Keratinocyte (primary cell): Measurements from ENCODE around the gene OR51F1. TPM values are rescaled to one million over a fixed set of nuclear protein-coding genes. Genes with fewer than 3 reads are reported as not detected.

Source experiments
- DNase-seq: peaks from one replicate; pipeline ENCODE4 v3.0.0-alpha.2; 2011; ENCODE audit warnings: low read depth, missing footprints, low spot score
- FAIRE-seq: peaks from 2 replicates; lab custom pipeline; 2011; peaks lifted over from hg19 to GRCh38; lab: Jason Lieb, UNC
- H2AFZ ChIP-seq: 2 replicates; pipeline ENCODE4 v1.6.0; 2012; ENCODE audit warnings: low read length, control low read depth, inconsistent platforms; ENCODE audit not compliant: control insufficient read depth
- H3K27ac ChIP-seq: 2 replicates; pipeline ENCODE4 v1.5.1; 2011; ENCODE audit warnings: low read length; ENCODE audit not compliant: control insufficient read depth, insufficient read depth
- H3K27me3 ChIP-seq: 3 replicates; pipeline ENCODE4 v1.6.0; 2011; ENCODE audit warnings: low read length; ENCODE audit not compliant: control insufficient read depth, insufficient read depth; ENCODE audit errors: extremely low read depth
- H3K36me3 ChIP-seq, 2 experiments: 2 replicates in 1 of 2; 3 replicates in 1 of 2; pipeline ENCODE4 v1.5.1; 2011; ENCODE audit warnings: low read length in 2 of 2, mild to moderate bottlenecking in 1 of 2; ENCODE audit not compliant: control insufficient read depth in 2 of 2, insufficient read depth in 2 of 2; ENCODE audit errors: extremely low read depth in 1 of 2
- H3K4me1 ChIP-seq: 3 replicates; pipeline ENCODE4 v1.5.1; 2011; ENCODE audit warnings: low read length; ENCODE audit not compliant: control insufficient read depth, insufficient read depth; ENCODE audit errors: extremely low read depth
- H3K4me2 ChIP-seq: 3 replicates; pipeline ENCODE4 v1.6.0; 2011; ENCODE audit warnings: low read depth, low read length; ENCODE audit not compliant: control insufficient read depth, insufficient read depth; ENCODE audit errors: extremely low read depth
- H3K4me3 ChIP-seq, 3 experiments: fragments of 200-600 bp in 1 of 3; sonication (generic) in 1 of 3; 2 replicates in 2 of 3; 3 replicates in 1 of 3; pipeline ENCODE4 v1.5.1; 2011 to 2016; ENCODE audit warnings: low read length in 3 of 3, mild to moderate bottlenecking in 3 of 3, control low read depth in 2 of 3, inconsistent platforms in 1 of 3, low read depth in 1 of 3, mixed read lengths in 1 of 3, mixed run types in 1 of 3, moderate library complexity in 1 of 3; ENCODE audit not compliant: control insufficient read depth in 2 of 3, insufficient read depth in 2 of 3; ENCODE audit errors: extremely low read depth in 1 of 3
- H3K79me2 ChIP-seq: 2 replicates; pipeline ENCODE4 v1.6.0; 2012; ENCODE audit warnings: low read length; ENCODE audit not compliant: control insufficient read depth, insufficient read depth
- H3K9ac ChIP-seq: 3 replicates; pipeline ENCODE4 v1.6.0; 2011; ENCODE audit warnings: low read length; ENCODE audit not compliant: control insufficient read depth, insufficient read depth; ENCODE audit errors: extremely low read depth
- H3K9me1 ChIP-seq: 3 replicates; pipeline ENCODE4 v1.6.0; 2011; ENCODE audit warnings: low read length; ENCODE audit not compliant: control insufficient read depth, insufficient read depth; ENCODE audit errors: extremely low read depth
- H3K9me3 ChIP-seq: 2 replicates; pipeline ENCODE4 v1.5.1; 2012; ENCODE audit warnings: low read depth, low read length; ENCODE audit not compliant: control insufficient read depth
- H4K20me1 ChIP-seq: 3 replicates; pipeline ENCODE4 v1.6.0; 2011; ENCODE audit warnings: low read length; ENCODE audit not compliant: control insufficient read depth, insufficient read depth; ENCODE audit errors: extremely low read depth
- EZH2 ChIP-seq: IDR thresholded peaks from one replicate; pipeline ENCODE4 v1.6.1; 2012; ENCODE audit warnings: inconsistent platforms, mild to moderate bottlenecking, low read length, moderate library complexity
- dilution Hi-C: fragments of 300-500 bp; cut with MboI; formaldehyde crosslinking; loops from one replicate; pipeline ENCODE4 v1.7.0; 2020; ENCODE audit warnings: low sequenced_read_pairs; ENCODE audit not compliant: extremely low pct_ligation_motif_present
- polyA plus RNA-seq, 5 experiments: library from polyadenylated mRNA; depleted of rRNA in 3 of 5; stranded (reverse) in 3 of 5; stranded (forward) in 1 of 5; unstranded in 1 of 5; fragments of >200 nt; gene quantifications; 1 replicate in 1 of 5; 2 replicates in 3 of 5; 3 replicates in 1 of 5; pipeline versions ENCODE4 v1.2.1 to v1.2.3, GENCODE V29; 2011 to 2012; ENCODE audit warnings: missing spikeins in 2 of 5, low read depth in 1 of 5, low replicate concordance in 1 of 5
- TF ChIP-seq, protein P1 (sequence below), 3 experiments: IDR thresholded peaks in 1 of 3; conservative IDR thresholded peaks in 1 of 3; optimal IDR thresholded peaks in 1 of 3; 2 replicates in 2 of 3; 3 replicates in 1 of 3; pipeline versions ENCODE3 to v1.5.1; 2011; ENCODE audit warnings: low read length in 3 of 3, mild to moderate bottlenecking in 3 of 3, moderate library complexity in 2 of 3, control low read depth in 1 of 3, inconsistent platforms in 1 of 3; ENCODE audit not compliant: insufficient read depth in 2 of 3; ENCODE audit errors: extremely low read depth in 1 of 3

OR51F1 gene
- polyA plus RNA-seq, 1 donor (not counting 4 experiments of a cell fraction or from before 2014, with no cell fraction given) = not detected

- H3K4me1 ChIP-seq = no peaks in the 10 kb centered on the region
- H3K4me3 ChIP-seq = no peak overlapping the region
- H2AFZ ChIP-seq = no peak overlapping the region
- H3K36me3 ChIP-seq = no peaks in the 10 kb centered on the region
- TF ChIP-seq, protein P1, sequence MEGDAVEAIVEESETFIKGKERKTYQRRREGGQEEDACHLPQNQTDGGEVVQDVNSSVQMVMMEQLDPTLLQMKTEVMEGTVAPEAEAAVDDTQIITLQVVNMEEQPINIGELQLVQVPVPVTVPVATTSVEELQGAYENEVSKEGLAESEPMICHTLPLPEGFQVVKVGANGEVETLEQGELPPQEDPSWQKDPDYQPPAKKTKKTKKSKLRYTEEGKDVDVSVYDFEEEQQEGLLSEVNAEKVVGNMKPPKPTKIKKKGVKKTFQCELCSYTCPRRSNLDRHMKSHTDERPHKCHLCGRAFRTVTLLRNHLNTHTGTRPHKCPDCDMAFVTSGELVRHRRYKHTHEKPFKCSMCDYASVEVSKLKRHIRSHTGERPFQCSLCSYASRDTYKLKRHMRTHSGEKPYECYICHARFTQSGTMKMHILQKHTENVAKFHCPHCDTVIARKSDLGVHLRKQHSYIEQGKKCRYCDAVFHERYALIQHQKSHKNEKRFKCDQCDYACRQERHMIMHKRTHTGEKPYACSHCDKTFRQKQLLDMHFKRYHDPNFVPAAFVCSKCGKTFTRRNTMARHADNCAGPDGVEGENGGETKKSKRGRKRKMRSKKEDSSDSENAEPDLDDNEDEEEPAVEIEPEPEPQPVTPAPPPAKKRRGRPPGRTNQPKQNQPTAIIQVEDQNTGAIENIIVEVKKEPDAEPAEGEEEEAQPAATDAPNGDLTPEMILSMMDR (optimal IDR thresholded peaks at IDR 0.05 in 1 of 3, IDR thresholded peaks at IDR 0.05 in 1 of 3, conservative IDR thresholded peaks at IDR 0.05 in 1 of 3; ENCODE audit: extremely low read depth in 1 of 3, insufficient read depth in 2 of 3, low read length in 3 of 3) = no peak
- no peak for TF ChIP-seq EZH2
- H3K9ac ChIP-seq = no peak overlapping the region
- H3K9me3 ChIP-seq = no peaks in the 10 kb centered on the region
- FAIRE-seq (no peak), DNase-seq (no peak)
- no peaks in the 10 kb centered on the region for H3K27me3 ChIP-seq
- no peaks in the 10 kb centered on the region for H4K20me1 ChIP-seq
- dilution Hi-C loops = no loop called here
- H3K4me2 ChIP-seq = no peak overlapping the region
- H3K79me2 ChIP-seq = no peaks in the 10 kb centered on the region
- H3K9me1 ChIP-seq = no peaks in the 10 kb centered on the region
- H3K27ac ChIP-seq = no peak overlapping the region
These were observed 18.5 kb downstream of the OR51F1 start for GRCh38 chr11:4751201-4751600.

GRCh38 chr11:4748438-4748837 lies 21.3 kb downstream of the OR51F1 start:
- dilution Hi-C loops = no loop called here
- no peak overlapping the region for H3K9ac ChIP-seq
- no peak overlapping the region for H3K4me3 ChIP-seq
- no peak overlapping the region for H2AFZ ChIP-seq
- no peak overlapping the region for H3K4me2 ChIP-seq
- no peak for DNase-seq
- no peaks in the 10 kb centered on the region for H3K27me3 ChIP-seq
- no peaks in the 10 kb centered on the region for H3K36me3 ChIP-seq
- no peaks in the 10 kb centered on the region for H3K4me1 ChIP-seq
- no peak for FAIRE-seq
- H3K27ac ChIP-seq = no peak overlapping the region
- no peaks in the 10 kb centered on the region for H3K9me1 ChIP-seq
- no peaks in the 10 kb centered on the region for H3K9me3 ChIP-seq
- no peaks in the 10 kb centered on the region for H4K20me1 ChIP-seq
- H3K79me2 ChIP-seq = no peaks in the 10 kb centered on the region
- TF ChIP-seq, protein P1 (optimal IDR thresholded peaks at IDR 0.05 in 1 of 3, IDR thresholded peaks at IDR 0.05 in 1 of 3, conservative IDR thresholded peaks at IDR 0.05 in 1 of 3; ENCODE audit: extremely low read depth in 1 of 3, insufficient read depth in 2 of 3, low read length in 3 of 3) = no peak
- no peak for TF ChIP-seq EZH2
